Prostate gland (tissue), 2 donors: Measurements from ENCODE around the gene DXO. TPM values are rescaled to one million over a fixed set of nuclear protein-coding genes. Genes with fewer than 3 reads are reported as not detected.
"Not testable (repeated sequence)": the region's sequence is repeated elsewhere in the genome, so short reads cannot be mapped to it uniquely, and the experiment has no call there.

Experiments
- DNase-seq: peaks from one replicate; pipeline ENCODE4 v3.0.0-alpha.2; 2019; ENCODE audit warnings: low spot score
- H3K27ac ChIP-seq, 2 donors: fragments of 200-600 bp; sonication (generic); 2 replicates each; pipeline ENCODE4 v1.5.1; 2017 to 2019
- H3K27me3 ChIP-seq: fragments of 200-600 bp; sonication (generic); replicated peaks from 2 replicates; pipeline ENCODE4 v1.5.1; 2019; ENCODE audit not compliant: insufficient read depth
- H3K36me3 ChIP-seq, 2 donors: fragments of 200-600 bp; sonication (generic); 1 replicate in 1 of 2; 2 replicates in 1 of 2; pipeline versions ENCODE4 v1.5.1 to v1.8.1; 2017 to 2019
- H3K4me1 ChIP-seq: fragments of 200-600 bp; sonication (generic); replicated peaks from 2 replicates; pipeline ENCODE4 v1.5.1; 2019
- H3K4me3 ChIP-seq, 2 donors: fragments of 200-600 bp; sonication (generic); 2 replicates each; pipeline ENCODE4 v1.5.1; 2017 to 2019
- H3K9me3 ChIP-seq: fragments of 200-600 bp; sonication (generic); 2 replicates; pipeline ENCODE4 v1.5.1; 2017
- POLR2A ChIP-seq: fragments of 450-650 bp; IDR thresholded peaks from one replicate; pipeline ENCODE4 v1.6.1; 2016; ENCODE audit warnings: antibody characterized with exemption, mild to moderate bottlenecking
- POLR2AphosphoS5 ChIP-seq: sonication (generic); formaldehyde crosslinking; IDR thresholded peaks from one replicate; pipeline ENCODE4 v1.6.1; 2017; ENCODE audit warnings: antibody characterized with exemption
- WGBS: methylation state at CpG from one replicate; pipeline ENCODE4 v1.1.5; 2018; 5-methylcytosine and 5-hydroxymethylcytosine counted together
- intact Hi-C: fragments of 100-400 bp; cut with DNase I; formaldehyde crosslinking; loops from one replicate; pipeline ENCODE4 v1.14.2; 2022
- total RNA-seq, 2 donors: library from RNA; depleted of rRNA; stranded (reverse); fragments of >200 nt; gene quantifications; one replicate each; pipeline ENCODE4 v1.1.0, GENCODE V29; 2016
- TF ChIP-seq, protein P1 (sequence below), 4 experiments: fragments of 200-600 bp in 2 of 4; fragments of 450-650 bp in 2 of 4; sonication (generic) in 2 of 4; IDR thresholded peaks; 1 replicate in 3 of 4; 2 replicates in 1 of 4; pipeline ENCODE4 v1.5.1; 2016 to 2019; ENCODE audit warnings: antibody characterized with exemption in 4 of 4, mild to moderate bottlenecking in 2 of 4, moderate library complexity in 2 of 4

The DXO gene
- total RNA-seq, result 10 to 100 TPM; 21.9 to 36.0 TPM

DNA sequence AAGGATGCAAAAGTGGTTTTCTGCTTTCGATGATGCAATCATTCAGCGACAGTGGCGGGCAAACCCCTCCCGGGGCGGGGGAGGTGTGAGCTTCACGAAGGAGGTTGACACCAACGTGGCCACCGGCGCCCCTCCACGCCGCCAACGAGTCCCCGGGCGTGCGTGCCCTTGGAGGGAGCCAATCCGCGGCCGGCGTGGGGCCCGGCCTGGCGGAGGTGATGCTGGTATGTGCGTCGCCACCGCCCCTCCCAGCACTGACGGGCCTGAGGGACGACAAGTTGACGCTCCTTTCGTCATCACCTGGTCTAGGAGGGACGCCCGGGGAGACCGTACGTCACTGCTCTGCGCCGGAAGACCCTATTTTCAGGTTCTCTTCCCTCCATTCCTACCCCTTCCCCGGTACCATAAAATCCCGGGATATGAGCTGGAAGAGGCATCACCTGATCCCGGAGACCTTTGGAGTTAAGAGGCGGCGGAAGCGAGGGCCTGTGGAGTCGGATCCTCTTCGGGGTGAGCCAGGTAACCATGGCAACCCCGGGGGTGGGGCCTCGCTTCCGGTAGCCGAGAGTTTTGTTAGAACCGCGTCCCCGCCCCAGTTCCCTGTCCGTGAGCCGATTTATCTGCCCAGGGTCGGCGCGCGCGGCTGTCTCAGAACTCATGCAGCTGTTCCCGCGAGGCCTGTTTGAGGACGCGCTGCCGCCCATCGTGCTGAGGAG, at the start of gene DXO:
DXO (minus strand) TSS at position 146 of the 716 bp plus-strand sequence. CDS start 463 bp downstream, outside the sequence.
- intact Hi-C loops, result no loop called here
- Histone ChIP-seq H3K4me3 (peak within 1 kb of the TSS; percentile 64 to 75), H3K36me3 (peaks cover 4 to 12% of the 10 kb centered on the region in 2 donors), H3K4me1 (peaks cover 10% of the 10 kb centered on the region), H3K27me3 (no peaks in the 10 kb centered on the region), H3K9me3 (no peaks in the 10 kb centered on the region), H3K27ac (peak within 1 kb of the TSS; percentile 98 to 99)
- DNase-seq, result peak; percentile 95
- TF ChIP-seq POLR2A (peak; percentile 48), POLR2AphosphoS5 (peak; percentile 94)
- TF ChIP-seq, protein P1, sequence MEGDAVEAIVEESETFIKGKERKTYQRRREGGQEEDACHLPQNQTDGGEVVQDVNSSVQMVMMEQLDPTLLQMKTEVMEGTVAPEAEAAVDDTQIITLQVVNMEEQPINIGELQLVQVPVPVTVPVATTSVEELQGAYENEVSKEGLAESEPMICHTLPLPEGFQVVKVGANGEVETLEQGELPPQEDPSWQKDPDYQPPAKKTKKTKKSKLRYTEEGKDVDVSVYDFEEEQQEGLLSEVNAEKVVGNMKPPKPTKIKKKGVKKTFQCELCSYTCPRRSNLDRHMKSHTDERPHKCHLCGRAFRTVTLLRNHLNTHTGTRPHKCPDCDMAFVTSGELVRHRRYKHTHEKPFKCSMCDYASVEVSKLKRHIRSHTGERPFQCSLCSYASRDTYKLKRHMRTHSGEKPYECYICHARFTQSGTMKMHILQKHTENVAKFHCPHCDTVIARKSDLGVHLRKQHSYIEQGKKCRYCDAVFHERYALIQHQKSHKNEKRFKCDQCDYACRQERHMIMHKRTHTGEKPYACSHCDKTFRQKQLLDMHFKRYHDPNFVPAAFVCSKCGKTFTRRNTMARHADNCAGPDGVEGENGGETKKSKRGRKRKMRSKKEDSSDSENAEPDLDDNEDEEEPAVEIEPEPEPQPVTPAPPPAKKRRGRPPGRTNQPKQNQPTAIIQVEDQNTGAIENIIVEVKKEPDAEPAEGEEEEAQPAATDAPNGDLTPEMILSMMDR (IDR thresholded peaks at IDR 0.05), result peak in 2 of 4 experiments; percentile 4 to 18
- WGBS, result 0% methylated on average over 46 of the region's 62 CpGs

DNA sequence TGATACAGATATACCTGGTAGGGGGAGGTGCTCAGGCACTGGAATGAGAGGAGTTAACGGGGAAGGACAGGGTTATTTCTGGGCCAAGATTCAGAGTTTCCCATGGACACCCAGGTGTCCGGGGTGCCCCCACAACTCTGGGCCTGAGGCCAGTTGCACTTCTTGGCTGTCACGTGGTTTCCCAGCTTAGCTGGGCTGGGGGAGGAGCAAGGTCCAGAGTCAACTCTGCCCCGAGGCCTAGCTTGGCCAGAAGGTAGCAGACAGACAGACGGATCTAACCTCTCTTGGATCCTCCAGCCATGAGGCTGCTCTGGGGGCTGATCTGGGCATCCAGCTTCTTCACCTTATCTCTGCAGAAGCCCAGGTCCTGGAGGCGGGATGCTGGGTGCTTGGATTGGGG, 42.6 kb upstream of the DXO start, which contains the start of gene C4B:
C4B (plus strand) TSS at position 249 of the 400 bp plus-strand sequence; CDS start at position 300, 51 bp downstream.
- H3K36me3 ChIP-seq, H3K9me3 ChIP-seq, intact Hi-C loops, H3K4me1 ChIP-seq, DNase-seq, H3K27me3 ChIP-seq, H3K27ac ChIP-seq, H3K4me3 ChIP-seq: not testable (repeated sequence)
- no CpG with 5 or more reads among the region's 6 CpGs for WGBS

DNA sequence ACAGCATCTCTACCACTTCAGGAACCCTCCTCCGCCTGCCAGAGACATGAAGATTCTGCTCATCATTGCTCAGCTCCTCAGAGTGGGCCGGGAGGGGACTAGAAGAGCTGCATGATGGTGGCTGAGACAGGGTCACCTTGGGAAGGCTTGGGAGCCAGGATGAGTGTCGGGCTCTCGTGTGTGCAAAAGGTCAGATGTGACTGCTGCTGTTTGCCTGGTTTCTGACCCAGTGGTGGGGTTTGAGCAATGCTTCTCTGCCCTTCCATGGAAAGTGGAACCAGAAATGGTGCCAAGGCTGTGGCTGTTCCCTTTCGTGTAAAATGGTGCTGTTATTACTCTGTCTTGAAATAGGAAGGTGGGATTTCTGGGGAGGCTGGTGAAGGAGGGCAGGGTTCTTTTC, 41.8 kb upstream of the DXO start:
- H3K4me3 ChIP-seq, H3K36me3 ChIP-seq, DNase-seq, H3K9me3 ChIP-seq, H3K27ac ChIP-seq, H3K27me3 ChIP-seq, H3K4me1 ChIP-seq, intact Hi-C loops: not testable (repeated sequence)
- WGBS, result no CpG with 5 or more reads among the region's 5 CpGs

DNA sequence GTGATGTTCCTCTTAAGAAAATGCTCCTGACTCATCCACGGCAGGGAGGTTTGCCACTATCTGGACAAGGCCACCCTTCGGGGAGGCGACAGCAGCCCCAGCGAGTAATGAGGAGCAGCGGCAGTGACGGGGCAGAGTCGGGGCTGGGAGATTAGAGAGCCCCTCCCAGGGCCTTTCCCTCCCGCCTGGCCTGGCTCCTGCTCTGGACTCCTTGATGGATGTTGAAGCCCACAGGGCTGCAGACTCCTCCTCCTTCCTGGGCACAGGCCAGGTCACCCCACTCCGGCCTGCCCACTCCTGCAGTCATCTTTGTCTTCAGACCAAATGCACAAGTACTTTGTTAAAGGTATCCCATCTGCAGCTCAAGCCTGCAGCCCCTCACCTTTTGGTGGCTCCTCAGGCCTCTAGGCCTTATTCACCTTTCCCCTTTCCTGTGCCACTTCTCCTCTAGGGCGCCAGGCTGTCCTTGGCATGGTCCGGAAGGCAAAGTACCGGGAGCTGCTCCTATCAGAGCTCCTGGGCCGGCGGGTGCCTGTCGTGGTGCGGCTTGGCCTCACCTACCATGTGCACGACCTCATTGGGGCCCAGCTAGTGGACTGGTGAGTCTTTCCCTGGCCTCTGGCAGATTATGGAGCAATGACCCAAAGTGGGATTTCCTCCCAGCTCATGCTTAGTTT, 41.1 kb upstream of the DXO start:
- H3K4me1 ChIP-seq, DNase-seq, H3K36me3 ChIP-seq, H3K4me3 ChIP-seq, H3K9me3 ChIP-seq, H3K27me3 ChIP-seq, intact Hi-C loops, H3K27ac ChIP-seq: not testable (repeated sequence)
- 91% methylated on average over 16 of the region's 17 CpGs for WGBS

DNA sequence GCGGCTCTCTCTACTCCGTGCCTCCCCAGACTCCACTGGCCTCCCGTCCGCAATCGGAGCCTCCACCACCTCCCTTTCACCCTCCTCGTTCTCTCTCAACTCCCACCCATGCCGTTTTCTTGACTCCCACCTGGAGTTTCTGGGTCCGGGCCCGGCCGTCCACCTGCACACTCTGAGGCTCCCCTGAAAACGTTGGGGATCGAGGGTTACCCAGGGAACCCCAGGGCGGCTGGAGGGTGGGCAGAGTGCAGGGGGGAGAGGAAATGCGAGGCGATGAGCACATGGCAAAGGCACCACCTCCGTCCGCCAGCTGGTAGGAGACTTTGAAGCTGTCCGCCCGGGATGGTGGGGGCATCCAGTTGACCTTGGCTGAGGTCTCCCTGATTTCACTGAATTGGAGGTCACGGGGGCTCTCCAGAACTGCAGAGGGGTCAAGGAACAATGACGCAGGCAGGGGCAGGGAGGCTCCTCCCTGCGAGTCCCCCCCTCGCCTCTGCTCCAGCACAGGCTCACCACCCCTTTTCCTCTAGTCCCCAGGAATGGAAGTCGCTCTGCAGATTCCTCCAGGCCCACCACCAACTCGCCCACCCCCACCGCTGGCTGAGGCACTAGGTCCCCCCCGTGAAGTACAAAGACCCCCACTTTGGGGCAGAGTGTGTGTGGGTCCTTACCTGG, 39.1 kb upstream of the DXO start:
- H3K27ac ChIP-seq, H3K36me3 ChIP-seq, H3K27me3 ChIP-seq, intact Hi-C loops, DNase-seq, H3K4me1 ChIP-seq, H3K4me3 ChIP-seq, H3K9me3 ChIP-seq: not testable (repeated sequence)
- 73% methylated on average over 19 of the region's 27 CpGs for WGBS

DNA sequence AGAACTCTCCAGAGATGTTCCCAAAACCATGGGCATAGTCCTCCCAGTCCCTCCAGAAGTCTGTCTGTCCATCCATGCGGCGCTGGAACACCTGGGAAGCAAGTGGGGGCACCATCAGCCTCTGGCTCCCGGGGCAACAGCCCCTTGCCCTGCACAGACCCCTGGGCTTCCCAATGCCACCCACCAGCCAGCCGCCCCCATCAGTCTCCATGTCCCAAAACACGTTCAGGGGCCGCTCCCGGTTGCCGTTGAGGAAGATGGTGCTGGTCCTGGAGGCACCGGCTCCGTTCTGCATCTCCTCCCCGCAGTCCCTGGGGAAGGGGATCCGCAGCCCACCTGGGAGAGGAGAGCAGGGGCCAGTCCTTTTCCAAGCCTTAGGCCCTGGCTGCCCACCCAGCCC, 37.6 kb upstream of the DXO start:
- H3K4me3 ChIP-seq, H3K36me3 ChIP-seq, DNase-seq, H3K27me3 ChIP-seq, H3K9me3 ChIP-seq, H3K27ac ChIP-seq, H3K4me1 ChIP-seq, intact Hi-C loops: not testable (repeated sequence)
- WGBS, result 81% methylated on average over 10 of the region's 12 CpGs

DNA sequence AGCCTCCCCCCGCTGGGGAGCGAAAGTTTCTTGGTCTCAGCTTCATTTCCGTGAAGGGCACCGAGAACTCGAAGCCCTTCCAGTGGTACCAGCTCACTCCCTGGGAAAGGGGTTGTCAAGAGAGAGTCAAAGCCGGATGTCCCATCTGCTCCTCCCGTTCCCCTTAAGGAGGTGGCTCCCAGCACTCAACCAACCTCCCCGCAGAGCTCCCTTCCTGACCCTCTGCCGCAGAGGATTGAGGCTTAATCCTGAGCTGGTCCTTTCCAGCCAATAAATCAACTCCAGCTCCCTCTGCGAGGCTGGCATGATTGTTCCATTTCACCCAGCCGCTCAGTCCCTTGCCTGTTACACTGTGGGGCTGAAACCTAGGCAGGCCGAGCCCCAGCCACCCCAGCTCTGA, 36.7 kb upstream of the DXO start:
- H3K27me3 ChIP-seq, H3K4me3 ChIP-seq, DNase-seq, H3K4me1 ChIP-seq, H3K27ac ChIP-seq, intact Hi-C loops, H3K36me3 ChIP-seq, H3K9me3 ChIP-seq: not testable (repeated sequence)
- 66% methylated on average over 7 of the region's 12 CpGs for WGBS

DNA sequence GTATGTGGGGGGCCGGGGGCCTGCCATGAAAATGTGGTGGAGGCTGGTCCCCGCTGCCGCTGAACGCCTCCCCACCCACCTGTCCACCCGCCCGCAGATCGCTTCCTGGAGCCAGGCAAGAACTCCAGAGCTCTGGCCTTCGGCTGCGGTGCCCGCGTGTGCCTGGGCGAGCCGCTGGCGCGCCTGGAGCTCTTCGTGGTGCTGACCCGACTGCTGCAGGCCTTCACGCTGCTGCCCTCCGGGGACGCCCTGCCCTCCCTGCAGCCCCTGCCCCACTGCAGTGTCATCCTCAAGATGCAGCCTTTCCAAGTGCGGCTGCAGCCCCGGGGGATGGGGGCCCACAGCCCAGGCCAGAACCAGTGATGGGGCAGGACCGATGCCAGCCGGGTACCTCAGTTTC, 36.1 kb upstream of the DXO start:
- H3K36me3 ChIP-seq, H3K27ac ChIP-seq, DNase-seq, H3K27me3 ChIP-seq, H3K9me3 ChIP-seq, intact Hi-C loops, H3K4me3 ChIP-seq, H3K4me1 ChIP-seq: not testable (repeated sequence)
- no CpG with 5 or more reads among the region's 24 CpGs for WGBS

DNA sequence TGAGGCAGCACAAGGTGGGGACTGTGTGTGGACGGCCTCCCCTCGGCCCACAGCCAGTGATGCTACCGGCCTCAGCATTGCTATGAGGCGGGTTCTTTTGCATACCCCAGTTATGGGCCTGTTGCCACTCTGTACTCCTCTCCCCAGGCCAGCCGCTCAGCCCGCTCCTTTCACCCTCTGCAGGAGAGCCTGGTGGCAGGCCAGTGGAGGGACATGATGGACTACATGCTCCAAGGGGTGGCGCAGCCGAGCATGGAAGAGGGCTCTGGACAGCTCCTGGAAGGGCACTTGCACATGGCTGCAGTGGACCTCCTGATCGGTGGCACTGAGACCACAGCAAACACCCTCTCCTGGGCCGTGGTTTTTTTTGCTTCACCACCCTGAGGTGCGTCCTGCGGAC, 35.1 kb upstream of the DXO start:
- H3K4me1 ChIP-seq, H3K36me3 ChIP-seq, H3K27me3 ChIP-seq, H3K4me3 ChIP-seq, intact Hi-C loops, H3K27ac ChIP-seq, DNase-seq, H3K9me3 ChIP-seq: not testable (repeated sequence)
- WGBS, result 81% methylated on average over 11 of the region's 12 CpGs

DNA sequence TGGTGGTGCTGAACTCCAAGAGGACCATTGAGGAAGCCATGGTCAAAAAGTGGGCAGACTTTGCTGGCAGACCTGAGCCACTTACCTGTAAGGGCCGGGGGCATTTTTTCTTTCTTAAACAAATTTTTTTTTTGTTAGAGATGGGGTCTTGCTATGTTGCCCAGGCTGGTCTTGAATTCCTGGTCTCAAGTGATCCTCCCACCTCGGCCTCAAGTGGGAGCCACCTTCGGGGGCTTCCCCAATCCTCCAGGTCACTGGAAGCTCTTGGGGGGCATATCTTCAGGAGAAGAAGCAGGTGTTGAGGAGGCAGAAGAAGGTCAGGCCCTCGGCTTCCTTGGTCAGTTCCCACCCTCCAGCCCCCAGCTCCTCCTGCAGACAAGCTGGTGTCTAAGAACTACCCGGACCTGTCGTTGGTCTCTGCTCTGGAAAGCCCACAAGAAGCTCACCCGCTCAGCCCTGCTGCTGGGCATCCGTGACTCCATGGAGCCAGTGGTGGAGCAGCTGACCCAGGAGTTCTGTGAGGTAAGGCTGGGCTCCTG, 34.1 kb upstream of the DXO start:
- DNase-seq, H3K4me1 ChIP-seq, H3K4me3 ChIP-seq, H3K36me3 ChIP-seq, H3K9me3 ChIP-seq, H3K27me3 ChIP-seq, intact Hi-C loops, H3K27ac ChIP-seq: not testable (repeated sequence)
- 87% methylated on average over 6 of the region's 8 CpGs for WGBS

DNA sequence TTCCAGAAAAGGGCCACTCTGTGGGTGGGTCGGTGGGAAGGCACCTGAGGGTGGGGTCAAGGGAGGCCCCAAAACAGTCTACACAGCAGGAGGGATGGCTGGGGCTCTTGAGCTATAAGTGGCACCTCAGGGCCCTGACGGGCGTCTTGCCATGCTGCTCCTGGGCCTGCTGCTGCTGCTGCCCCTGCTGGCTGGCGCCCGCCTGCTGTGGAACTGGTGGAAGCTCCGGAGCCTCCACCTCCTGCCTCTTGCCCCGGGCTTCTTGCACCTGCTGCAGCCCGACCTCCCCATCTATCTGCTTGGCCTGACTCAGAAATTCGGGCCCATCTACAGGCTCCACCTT, 33.6 kb upstream of the DXO start:
- DNase-seq, H3K4me1 ChIP-seq, H3K9me3 ChIP-seq, H3K27me3 ChIP-seq, H3K27ac ChIP-seq, intact Hi-C loops, H3K4me3 ChIP-seq, H3K36me3 ChIP-seq: not testable (repeated sequence)
- 77% methylated on average over 9 of the region's 9 CpGs for WGBS
